ENCODE measurements around the gene POLR3E. TPM values are rescaled to one million over a fixed set of nuclear protein-coding genes. Genes with fewer than 3 reads are reported as not detected.
A peak's percentile ranks its signal among the peaks of the same experiment; 100 is the strongest.
"Not testable (repeated sequence)": the region's sequence is repeated elsewhere in the genome, so short reads cannot be mapped to it uniquely, and the experiment has no call there.

The POLR3E gene
- total RNA-seq, 1 donor from 2014 or later = 73.2 TPM

- no peak for DNase-seq
Observed at GRCh38 chr16:22366371-22366770, 69.2 kb downstream of the POLR3E start.

GRCh38 chr16:22366889-22367288 lies 69.7 kb downstream of the POLR3E start:
- DNase-seq = no peak

- DNase-seq = not testable (repeated sequence)
Observed at GRCh38 chr16:22368200-22368826, 71.1 kb downstream of the POLR3E start.

- DNase-seq = peak; percentile 63
Observed at GRCh38 chr16:22369221-22369811, 72.1 kb downstream of the POLR3E start.

DNA sequence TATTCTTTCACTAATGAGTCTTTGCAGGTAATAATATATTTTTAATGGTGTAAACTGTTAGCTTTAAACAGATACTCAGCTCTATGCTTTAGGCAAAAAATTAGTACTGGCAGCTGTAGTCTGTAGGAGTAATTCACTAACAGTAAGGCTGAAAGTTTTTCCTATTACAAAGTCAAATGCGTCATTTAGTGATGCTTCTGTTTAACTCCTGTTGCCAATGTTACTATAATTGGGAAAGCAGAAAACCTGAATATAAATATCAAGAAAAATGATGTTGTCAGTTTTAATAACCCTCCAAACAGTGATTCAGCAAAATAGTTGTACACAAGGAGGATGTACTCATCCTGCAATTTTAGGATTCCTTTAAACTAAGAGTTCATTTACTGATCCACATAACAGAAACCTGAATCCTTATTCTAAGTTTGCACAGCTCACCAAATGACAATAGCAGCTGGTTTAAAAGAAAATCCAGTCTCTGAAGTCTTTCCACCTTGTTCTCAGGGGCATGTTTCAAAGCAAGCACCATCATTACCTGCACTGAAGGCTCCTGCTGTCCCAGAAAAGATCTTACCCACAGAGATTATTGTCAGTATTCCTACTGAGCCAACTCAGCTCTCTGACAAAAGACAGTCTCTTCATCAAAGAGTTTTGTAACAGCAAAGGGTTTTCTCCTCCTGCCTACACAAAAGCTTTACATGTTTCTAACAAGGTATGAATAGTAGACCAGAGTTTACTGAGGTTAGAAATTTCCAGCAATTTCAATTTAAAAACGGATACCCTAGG lies 73.0 kb downstream of the POLR3E start:
- DNase-seq = peak; percentile 17

- DNase-seq = no peak
Observed at GRCh38 chr16:22372882-22373661, 75.9 kb downstream of the POLR3E start.

- DNase-seq = peak; percentile 32
Observed at GRCh38 chr16:22373662-22374310, 76.6 kb downstream of the POLR3E start.

DNA sequence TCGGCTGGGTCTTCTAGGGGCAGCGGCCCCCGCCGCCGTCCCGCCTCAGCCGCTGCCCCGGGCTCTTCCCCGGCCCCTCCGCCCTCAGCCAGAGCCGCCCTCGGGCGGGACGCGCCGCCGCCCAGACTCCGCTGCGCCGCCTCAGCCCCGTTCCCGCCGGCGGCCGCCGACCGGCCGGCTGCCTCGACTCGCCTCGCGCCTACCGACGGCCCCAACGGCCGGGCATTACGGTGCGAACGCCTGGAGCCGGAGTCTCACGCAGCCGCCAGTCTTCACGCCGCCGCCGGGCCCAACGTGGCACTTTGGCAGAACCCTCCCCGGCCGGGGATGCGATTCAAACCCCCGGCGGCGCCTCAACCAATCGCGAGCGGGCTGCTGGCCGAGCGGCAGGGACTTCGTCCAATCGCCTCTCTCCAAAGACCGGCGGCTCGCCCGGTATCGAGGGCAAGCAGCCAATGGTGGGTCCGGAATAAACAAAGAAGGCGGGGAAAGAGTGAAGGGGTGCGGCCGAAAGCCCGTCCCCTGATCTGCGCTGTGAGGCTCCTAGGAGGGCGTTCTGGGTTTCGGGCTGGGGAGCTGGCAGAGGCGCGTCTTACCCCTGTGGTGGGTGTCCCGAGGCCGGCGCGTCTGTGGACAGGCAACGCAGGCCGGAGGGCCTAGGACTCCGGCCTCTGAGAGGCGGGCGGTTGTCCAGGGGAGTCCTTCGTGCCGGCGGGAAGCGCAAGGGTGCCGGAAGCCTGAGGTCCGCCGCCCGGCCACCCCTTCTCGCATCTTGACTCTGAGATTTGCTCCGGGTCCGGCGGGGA lies 77.3 kb downstream of the POLR3E start, which contains the start of gene CDR2:
Gene CDR2, minus strand, starts transcription at position 309 of the 806 bp plus-strand sequence. CDS start 310 bp downstream, outside the sequence.
- DNase-seq = peak; percentile 99

DNA sequence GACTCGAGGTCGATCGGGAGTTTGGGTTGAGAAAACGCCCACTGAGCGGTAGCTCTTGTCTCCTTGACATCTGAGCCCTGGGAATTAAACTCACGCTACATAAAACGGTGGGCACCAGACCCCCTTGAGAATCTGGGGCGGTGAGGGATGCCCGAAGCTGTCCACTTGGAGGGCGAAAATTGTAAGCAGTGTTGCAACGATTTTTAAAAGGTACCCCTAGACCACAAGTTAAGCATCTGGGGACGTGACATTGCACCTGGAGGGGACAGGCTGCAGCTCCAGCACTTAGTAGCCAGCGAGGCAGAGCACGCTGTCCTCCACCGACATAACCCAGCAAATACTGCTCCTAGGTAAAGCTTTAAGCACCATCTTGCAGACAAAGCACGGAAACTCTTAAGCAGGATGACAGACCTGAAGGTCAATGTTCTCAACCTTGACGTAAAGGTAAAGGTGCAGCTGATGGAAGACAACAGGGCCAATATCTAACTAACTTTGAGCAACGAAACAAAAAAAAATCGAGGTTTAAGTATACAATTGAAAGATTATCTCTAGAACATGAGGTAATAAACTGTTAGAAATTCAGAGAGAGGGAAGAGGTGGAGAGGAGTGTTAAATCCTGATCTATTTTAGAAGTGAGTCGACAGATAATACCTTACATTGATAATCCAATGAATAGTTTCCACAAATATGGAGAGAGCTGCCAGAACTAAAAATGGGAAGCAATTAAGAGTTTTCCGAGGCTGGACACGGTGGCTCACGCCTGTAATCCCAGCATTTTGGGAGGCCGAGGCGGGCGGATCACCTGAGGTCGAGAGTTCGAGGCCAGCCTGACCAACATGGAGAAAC lies 78.1 kb downstream of the POLR3E start:
- peak; percentile 14 for DNase-seq

DNA sequence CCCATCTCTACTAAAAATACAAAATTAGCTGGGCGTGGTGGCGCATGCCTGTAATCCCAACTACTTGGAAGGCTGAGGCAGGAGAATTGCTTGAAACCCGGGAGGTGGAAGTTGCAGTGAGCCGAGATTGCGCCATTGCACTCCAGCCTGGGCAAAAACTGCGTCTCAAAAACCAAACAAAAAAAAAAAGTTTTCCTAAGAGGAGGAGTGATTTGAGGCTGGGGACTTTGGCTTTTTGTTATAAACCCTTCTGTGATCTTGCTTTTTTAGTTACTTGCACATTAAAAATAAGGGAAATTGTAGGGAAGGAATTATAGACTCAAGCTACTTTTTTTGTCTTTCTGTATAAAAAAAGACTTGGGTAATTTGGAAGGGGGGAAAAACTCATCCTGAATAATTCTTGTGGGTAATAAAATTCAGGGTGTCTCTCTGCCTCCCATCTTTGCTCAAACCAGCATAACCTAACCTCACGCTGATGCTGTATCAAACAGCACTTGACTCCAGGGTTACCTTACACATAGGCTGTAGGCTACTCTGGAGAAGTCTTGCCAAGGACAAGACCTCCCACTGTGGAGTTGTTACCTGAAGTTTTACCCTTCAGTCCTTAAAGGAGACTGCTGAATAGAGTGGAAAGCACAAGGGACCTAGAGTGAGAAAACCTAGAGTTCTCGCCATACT lies 78.9 kb downstream of the POLR3E start:
- no peak for DNase-seq

DNA sequence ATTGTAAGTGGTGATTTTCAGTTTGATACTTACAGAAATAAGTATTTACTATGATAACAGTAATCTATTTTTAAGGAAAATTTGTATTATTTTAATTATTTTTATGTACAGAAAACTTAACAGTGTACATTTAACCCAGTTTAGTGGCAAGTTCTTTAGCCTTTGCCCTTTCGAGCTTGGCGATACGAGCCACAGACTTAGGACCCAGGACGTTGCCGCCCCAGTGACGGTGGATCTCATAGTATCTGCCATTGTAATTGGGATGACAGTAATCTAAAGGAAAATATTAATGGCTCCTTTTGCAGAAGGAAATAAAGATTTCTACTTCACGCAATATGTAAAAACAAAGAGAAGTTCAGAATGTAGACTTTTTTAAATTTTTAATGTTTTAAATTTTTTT lies 82.4 kb downstream of the POLR3E start:
- no peak for DNase-seq

DNA sequence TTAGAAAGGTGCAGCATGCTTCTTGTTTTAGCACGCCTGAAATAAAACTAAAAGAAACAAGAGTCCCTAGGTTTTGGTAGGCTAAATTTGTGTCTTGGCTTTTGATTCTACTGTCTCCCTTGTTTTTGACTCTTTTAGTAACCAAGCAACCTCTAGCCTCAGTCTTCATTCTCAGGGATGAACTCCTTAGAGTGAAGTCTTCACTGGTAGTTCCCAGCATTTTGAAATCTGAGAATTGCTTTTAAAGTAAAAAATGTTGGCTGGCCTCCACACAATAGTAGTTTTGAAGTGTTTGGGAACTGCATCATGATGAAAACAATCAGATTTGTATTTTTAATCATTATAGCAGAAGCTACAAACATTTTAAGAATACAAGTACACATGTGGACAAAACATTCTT lies 83.3 kb downstream of the POLR3E start:
- peak; percentile 18 for DNase-seq

DNA sequence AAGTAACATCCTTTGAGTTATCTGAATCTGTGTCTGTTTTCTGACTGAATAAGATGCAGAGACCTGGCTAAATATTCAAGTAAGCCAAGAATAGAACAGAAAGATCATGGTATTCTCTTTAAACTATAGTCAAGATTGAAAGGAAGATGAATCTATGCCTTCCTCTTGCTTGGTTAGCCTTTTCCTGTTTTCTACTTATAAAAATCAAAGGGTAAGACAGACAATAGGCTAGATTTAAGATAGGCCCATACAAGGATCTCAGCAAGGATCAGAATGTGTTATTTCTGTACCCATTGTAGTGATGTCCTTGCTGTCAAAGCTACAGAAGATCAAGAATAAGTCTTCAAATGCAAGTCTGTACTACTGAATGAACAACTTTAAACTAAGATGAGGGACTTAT lies 84.2 kb downstream of the POLR3E start:
- no peak for DNase-seq

- DNase-seq = no peak
Observed at GRCh38 chr16:22383827-22384226, 86.6 kb downstream of the POLR3E start.

Other genes with a start within 250 kb of the POLR3E start
- not detected for gene VWA3A, start 204.9 kb upstream of the POLR3E start, total RNA-seq
- not detected for gene SDR42E2, start 134.9 kb upstream of the POLR3E start, total RNA-seq
- 46.5 TPM for gene EEF2K, start 91.1 kb upstream of the POLR3E start, total RNA-seq
- 35.6 TPM for gene CDR2, start 77.2 kb downstream of the POLR3E start, total RNA-seq
- gene NPIPB5, start 213.5 kb downstream of the POLR3E start, total RNA-seq = 147 TPM

All from tongue (tissue), 2 donors.